GM20431 (cell line): ENCODE data around the gene SLC26A3.
"Not testable (repeated sequence)": the region's sequence is repeated elsewhere in the genome, so short reads cannot be mapped to it uniquely, and the experiment has no call there.

Experiments
- in situ Hi-C: fragments of 300-500 bp; cut with MseI, MboI; formaldehyde crosslinking; loops from one replicate; pipeline ENCODE4 v1.15.0; 2020; ENCODE audit warnings: low sequenced_read_pairs; ENCODE audit not compliant: unreplicated experiment

The SLC26A3 gene

DNA sequence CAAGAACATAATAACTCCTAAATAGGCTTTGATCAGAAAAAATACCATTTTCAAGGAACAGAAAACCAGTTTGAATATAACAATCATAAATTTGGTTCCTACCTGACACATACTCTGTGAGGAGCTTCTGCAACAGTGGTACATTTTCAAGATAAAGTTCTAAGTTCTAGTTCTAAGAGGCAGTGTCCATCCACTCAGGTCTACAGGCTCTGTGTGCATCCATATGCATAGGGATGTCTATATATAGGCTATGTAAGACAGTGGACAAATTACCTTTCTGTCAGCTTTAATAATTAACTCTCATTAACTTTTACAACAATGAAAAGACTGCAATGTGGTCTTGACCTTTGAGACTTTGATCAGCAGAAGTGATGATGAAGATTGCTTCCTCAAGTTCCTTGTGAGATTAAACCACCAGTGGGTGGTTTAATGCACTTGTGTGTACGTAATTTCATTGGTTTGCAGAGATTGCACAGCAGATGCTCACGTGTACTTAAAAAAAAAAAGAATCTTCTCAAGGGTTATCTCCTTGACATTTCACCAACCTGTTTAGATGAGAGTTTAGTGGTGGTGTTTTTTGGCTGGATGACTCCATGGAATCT, at the start of gene SLC26A3:
TSS of gene SLC26A3 (minus strand) at position 215 of the 602 bp plus-strand sequence. CDS start 8,714 bp downstream, outside the sequence.
- in situ Hi-C loops, result no loop called here

DNA sequence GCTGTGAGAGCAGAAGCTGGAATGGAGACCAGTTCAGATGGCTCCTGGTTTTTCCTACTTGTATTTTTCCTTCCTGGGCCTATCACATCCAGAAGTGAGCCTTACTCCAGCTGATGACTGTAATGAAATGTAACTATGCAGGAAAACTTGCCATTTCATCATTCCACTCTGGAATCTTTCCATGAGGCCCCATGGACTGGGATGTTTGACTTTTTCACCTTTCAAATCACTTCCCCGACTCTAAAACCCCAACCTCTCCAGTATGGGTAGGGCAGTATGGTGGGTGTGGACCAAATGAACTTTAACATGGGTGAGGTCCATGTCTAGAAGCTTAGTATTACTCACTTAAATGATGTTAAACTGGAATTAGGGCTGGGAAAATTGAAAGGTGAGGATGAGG, 47.6 kb upstream of the SLC26A3 start:
- in situ Hi-C loops, result no loop called here

DNA sequence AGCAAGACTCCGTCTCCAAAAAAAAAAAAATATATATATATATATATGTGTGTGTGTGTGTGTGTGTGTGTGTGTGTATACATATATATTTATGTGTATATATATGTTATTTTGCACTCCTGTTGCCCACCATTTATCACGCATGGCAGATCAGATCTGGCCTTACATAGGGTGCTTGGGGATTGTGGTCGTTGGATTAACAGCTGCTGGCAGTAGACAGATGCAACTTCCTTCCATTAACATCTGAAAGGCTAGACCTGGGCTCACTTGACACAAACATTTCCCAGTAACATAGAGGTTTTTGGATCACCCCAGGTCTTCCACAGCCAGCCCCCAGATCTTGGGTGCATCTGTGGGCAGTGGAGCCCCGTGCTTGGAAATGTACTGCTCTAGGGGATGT, 47.2 kb upstream of the SLC26A3 start:
- in situ Hi-C loops, result no loop called here

DNA sequence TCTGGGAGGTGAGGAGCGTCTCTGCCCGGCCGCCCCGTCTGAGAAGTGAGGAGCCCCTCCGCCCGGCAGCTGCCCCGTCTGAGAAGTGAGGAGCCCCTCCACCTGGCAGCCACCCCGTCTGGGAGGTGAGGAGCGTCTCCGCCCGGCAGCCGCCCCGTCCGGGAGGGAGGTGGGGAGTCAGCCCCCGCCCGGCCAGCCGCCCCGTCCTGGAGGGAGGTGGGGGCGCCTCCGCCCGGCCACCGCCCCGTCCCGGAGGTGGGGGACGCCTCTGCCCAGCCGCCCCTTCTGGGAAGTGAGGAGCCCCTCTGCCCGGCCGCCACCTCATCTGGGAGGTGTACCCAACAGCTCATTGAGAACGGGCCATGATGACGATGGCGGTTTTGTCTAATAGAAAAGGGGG, 45.2 kb upstream of the SLC26A3 start:
- in situ Hi-C loops, result not testable (repeated sequence)

DNA sequence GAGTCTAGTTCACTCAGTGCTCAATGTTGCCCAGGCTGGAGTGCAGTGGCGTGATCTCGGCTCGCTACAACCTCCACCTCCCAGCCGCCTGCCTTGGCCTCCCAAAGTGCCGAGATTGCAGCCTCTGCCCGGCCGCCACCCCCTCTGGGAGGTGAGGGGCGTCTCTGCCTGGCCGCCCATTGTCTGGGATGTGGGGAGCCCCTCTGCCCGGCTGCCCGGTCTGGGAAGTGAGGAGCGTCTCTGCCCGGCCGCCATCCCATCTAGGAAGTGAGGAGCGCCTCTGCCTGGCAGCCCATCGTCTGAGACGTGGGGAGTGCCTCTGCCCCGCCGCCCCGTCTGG, 44.8 kb upstream of the SLC26A3 start:
- in situ Hi-C loops, result not testable (repeated sequence)

DNA sequence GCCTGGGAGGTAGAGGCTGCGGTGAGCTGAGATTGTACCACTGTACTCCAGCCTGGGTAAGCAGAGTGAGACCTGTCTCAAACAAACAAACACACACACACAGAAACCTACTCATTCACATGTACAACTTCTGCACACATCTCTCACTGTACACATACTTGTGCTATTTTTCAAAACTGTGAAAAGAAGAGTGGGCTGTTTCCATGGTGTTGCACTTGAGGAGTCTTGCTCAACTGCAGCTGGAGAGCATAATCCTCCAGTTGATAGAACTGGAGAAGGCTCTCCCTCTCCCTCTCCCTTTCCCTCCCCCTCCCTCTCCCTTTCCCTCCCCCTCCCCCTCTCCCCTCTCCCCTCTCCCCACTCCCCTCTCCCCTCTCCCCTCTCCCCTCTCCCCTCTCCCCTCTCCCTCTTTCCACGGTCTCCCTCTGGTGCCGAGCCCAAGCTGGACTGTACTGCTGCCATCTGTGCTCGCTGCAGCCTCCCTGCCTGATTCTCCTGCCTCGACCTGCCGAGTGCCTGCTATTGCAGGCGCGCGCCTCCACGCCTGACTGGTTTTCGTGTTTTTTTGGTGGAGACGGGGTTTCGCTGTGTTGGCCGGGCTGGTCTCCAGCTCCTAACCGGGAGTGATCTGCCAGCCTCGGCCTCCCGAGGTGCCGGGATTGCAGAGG, 44.3 kb upstream of the SLC26A3 start:
- in situ Hi-C loops, result no loop called here

DNA sequence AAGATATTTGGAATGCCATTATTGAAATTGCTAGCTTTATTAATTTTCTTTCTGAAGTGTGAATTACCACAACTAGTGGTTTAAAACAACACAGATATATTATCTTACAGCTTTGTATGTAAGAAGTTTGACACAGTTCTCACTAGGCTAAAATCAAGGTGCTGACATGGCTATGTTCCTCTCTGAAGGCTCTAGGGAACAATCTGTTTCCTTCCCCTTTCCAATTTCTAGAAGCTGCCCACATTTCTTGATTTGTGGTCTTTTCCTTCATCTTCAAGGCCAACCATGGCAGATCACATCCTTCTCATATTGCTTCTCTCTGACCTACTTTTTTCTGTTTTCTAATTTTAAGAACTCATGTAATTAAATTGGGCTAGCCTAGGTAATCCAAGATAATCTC, 43.3 kb upstream of the SLC26A3 start:
- in situ Hi-C loops, result no loop called here

DNA sequence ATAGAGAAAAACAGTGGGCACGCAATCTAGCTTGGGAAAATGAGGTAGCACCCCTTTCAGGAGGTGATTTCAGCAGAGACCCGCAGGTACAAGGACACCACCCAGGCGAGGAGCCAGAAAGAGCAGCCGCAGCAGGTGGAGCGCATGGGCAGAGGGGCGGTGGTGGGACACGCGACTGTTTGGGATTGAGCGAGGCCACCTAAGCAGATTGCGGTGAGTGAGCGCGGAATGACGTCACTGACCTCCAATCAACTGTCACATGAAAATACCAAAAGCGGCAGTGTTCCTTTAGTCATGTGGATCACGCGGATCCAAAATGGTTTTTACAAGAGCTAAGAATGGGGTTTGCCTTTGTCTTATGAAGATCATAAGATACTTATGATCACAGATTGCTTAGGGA, 40.2 kb upstream of the SLC26A3 start:
- in situ Hi-C loops, result no loop called here

DNA sequence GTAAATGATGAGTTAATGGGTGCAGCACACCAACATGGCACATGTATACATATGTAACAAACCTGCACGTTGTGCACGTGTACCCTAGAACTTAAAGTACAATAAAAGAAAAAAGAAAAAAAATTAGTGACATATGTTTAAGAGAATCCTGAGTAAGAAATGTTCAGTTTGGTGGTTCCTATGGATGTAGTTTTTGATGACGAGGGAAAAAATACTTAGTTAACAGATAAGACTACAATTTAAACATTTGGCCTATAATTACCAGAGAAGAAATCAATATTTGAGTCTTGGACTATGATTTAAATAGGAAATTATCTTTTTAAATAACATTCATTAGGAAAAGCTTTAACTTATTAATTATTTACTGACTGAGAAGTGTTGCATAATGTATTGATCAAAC, 39.2 kb upstream of the SLC26A3 start:
- in situ Hi-C loops, result no loop called here

DNA sequence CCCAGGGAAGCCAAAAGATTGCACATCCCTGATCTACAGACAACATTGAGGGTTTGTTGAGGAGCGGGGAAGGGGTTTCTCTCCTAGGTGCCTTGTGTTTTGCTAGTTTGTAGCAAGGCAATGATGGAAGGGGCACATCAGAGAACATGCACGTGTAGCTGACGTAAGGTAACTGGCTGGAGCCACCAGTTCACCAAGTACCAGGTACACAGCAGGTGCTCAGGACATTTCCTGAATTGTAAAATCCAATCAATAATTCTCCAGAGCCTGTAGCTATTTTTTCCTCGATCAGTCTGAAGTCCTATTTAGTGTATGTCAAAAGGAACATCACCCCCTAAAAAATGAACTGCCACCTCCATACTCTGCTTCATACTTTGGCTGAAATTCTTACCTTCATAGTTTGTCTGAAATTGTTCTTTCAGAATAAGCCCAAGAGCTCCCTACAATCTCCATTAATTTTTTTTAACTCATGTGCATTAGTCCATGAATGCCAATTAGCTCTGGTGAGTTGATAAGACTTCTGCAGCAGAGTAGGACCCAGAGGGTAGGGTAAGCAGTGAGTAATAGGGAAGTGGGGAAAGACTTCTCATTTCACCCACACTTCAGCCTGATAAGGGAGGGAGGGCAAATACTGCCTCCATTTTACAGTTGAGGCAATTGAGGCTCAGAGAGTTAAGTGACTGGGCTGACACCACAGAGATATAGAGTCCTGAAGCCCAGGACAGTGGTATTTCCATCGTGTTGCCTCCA, 36.0 kb upstream of the SLC26A3 start:
- in situ Hi-C loops, result no loop called here

DNA sequence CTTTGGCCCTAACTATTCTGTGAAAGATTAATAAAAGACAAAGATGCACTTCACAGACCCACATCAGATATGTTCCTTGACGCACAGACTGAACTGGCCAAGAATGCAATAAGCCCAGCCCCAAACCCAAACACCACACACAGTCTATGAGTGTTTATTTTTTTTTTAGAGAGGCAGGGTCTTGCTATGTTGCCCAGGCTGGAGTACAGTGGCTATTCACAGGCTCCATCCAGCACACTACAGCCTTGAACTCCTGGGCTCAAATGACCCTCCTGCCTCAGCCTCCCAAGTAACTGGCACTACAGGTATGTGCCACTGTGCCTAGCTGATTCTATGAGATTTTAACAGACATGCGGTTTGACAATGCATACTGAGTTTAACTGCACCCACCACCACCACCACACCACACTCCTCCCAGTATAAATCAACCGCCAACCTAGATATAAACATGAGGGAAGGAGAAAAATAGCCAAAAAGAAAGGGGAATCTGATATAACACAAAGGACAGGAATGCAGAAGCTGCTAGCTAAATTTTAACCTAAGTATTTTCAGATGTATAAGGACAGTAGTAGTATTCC, 35.1 kb upstream of the SLC26A3 start:
- in situ Hi-C loops, result no loop called here

DNA sequence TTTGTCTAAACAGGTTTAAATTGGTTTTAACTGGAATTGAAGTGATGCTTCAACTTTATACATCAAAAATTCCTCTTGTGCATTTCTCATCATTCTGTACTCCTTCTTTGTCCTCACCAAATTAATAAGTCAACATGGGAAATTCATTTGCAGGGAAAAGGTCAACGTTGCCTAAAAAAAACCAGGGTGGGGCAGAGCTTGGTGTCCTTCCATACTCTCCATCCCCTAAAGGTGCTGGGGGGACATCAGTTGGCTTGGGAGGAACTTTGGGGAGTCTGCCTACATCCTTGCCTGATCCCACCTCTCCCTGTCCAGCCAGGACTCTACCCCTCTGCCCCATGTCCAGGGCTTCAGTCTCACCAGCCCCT, 34.1 kb upstream of the SLC26A3 start:
- in situ Hi-C loops, result no loop called here

DNA sequence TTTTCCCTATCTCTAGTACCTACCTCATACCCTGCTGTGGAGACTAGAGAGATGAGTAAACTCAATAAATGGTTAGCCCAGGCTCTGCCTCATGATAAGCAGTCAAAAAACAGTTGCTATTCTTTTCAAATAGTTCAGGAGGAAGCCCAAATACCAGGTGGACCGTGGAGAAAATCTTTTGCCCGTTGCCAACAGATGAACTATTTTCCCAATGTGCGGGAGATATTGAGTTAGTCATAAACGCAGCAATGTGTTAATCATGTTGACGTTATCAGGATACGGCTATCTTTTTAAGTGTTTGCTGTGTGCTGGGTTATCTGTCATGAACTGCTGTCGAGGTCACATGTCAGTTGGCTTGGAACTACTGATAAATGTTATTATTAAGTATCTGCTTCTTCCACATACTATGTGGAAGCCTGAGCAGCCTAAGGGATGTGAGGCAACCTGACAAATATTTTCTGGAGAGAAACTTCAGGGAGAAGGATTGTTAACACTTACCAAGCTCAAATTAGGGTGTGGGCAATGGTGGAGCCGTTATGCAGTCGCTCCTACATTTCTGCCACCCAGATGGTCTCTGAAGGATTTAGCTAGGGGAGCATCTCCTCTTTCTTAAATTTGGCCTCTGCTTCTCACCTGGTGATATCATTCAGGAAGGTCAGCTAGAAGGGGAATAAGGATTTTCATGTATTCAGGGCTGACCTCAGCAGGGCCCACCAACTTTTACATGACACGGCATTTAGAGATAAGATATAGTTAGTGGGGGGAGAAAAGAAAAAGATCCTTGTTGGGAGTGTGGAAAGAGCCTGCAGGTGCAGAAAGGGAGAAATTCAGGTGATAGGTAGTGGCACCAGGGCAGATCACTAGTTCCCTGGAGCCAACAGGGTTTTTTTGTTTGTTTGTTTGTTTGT, 33.5 kb upstream of the SLC26A3 start:
- in situ Hi-C loops, result no loop called here

DNA sequence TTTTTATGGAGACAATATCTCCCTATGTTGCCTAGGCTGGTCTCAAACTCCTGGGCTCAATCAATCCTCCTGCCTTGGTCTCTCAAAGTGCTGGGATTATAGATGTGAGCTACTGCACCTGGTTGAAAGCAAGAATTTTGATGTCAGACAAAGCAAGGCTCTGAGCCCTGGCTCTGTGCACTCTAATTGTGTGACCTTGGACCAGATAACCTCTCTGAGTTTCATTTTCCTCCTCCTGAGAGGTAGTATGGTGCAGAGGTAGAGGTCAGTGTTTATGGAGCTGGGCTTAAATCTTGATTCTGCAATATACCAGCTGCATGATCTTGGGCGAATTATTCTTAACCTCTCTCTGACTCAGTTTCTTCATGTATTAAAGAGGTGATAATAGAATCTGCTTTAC, 31.4 kb upstream of the SLC26A3 start:
- in situ Hi-C loops, result no loop called here

DNA sequence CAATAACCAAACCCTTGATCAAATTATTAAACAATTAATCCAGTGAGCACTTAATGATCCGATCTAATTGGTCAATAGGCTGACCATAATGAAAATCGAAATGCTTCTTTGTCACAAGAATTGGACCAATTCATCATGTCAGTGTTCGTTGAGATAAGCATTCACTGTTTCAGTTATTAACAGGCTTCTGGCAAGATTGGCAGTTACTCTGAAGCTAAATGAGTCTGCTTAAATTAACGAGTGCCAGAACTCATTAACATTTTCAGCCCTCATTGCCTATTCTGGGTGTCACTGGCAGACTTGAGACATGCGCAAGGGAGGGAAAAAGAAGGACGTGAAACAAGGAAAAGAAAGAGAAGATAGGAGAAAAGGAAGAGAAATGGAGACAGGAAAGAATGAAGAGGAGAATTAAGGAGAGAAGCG, 30.7 kb upstream of the SLC26A3 start:
- in situ Hi-C loops, result no loop called here

DNA sequence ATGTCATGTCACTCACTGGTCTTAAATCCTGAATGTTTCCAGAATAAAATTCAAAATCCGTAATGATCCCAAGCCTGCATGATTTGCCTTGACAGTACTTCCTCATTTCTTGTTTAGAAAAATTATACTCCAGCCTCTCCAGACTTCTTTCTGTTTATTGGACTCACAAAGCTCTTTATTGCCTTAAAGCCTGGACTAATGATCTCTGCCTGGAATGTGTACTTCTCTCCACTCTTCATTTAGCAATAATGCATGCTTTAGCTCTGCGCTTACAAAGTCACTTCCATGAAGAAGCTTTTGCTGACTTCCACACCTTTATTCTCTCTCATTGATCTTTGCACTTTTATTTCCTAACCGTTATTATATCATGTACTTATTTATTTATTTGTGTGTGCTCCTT, 27.4 kb upstream of the SLC26A3 start:
- in situ Hi-C loops, result no loop called here

DNA sequence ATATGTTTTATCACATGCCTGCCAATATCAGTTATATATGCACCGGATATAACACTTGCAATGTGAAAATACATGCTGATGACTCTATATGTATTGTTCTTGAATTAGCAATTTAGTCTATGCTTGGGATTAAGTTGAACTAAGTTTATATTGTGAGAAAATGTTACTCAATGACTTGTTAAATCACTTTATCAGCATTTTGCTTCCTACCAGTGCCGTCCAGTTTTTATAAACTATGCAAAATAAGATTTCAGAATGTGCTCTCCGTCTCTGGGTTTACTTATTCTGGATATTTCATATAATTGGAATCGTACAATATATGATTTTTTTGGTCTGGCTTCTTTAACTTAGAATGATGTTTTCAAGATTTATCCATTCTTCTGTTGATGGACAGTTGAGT, 25.5 kb upstream of the SLC26A3 start:
- in situ Hi-C loops, result no loop called here

DNA sequence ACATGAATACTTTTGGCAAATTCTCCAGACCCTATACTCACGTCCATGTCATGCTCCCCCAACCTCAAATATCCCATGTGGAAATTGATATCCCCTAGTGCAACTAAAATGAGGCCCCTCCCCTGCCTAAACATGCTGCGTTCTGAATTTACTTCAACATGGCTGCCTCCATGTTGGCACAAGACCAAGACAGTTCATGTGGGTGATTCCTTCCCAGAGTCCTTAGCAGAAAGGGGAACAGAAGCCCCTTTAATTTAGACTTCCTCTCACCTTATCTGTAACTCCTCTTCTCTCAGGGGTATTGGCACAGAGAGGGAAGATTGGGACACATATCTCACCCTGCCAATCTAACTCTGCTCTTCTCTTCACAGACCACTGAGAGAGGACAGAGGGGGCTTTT, 24.5 kb upstream of the SLC26A3 start:
- in situ Hi-C loops, result no loop called here

DNA sequence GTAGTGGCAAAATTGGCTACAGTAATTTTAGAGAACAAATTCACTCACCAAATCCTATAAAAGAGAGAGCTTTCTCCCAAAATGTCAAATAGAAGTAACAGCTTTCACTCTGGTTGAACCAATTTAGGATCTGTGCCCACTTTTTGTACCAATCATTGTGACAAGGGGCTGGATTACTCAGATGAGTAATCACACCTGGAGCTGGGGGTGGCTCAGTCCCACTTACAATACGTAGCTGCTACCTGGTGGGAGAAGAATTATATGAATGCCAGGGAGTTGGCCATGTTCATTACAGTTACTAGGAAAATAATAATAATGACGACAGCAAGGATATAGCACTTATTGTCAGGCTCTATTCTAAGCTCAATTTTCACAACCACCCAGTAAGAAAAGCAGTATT, 23.4 kb upstream of the SLC26A3 start:
- in situ Hi-C loops, result no loop called here

DNA sequence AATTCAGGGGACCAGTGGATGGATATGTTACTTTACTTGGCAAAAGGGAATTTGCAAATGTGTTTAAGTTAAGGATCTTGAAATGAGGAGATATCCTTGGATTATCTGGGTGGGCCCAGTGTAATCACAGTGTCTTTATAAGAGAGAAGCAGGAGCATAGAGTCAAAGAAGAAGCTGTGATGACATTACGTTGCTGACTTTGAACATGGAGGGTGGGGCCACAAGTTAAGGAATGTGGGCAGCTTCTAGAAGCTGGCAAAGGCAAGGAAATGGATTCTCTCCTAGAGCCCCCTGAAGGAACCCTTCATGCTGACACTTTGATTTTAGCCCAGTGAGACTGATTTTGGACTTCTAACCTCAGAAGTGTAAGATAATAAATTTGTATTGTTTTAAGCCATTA, 21.8 kb upstream of the SLC26A3 start:
- in situ Hi-C loops, result no loop called here
